ENCODE data around the gene P4HB. TPM values are rescaled to one million over a fixed set of nuclear protein-coding genes. Genes with fewer than 3 reads are reported as not detected.

P4HB gene
- total RNA-seq, 1 donor from 2014 or later: 208 TPM

GRCh38 chr17:81898029-81898866, 37.9 kb upstream of the P4HB start:
- DNase-seq: no peak

GRCh38 chr17:81895400-81895799, 35.1 kb upstream of the P4HB start:
- DNase-seq: no peak

- no peak for DNase-seq
Observed at GRCh38 chr17:81891303-81891552, 30.9 kb upstream of the P4HB start.

- no peak for DNase-seq
Observed at GRCh38 chr17:81890447-81891302, 30.3 kb upstream of the P4HB start.

GRCh38 chr17:81889602-81890001, 29.3 kb upstream of the P4HB start:
- no peak for DNase-seq

DNA sequence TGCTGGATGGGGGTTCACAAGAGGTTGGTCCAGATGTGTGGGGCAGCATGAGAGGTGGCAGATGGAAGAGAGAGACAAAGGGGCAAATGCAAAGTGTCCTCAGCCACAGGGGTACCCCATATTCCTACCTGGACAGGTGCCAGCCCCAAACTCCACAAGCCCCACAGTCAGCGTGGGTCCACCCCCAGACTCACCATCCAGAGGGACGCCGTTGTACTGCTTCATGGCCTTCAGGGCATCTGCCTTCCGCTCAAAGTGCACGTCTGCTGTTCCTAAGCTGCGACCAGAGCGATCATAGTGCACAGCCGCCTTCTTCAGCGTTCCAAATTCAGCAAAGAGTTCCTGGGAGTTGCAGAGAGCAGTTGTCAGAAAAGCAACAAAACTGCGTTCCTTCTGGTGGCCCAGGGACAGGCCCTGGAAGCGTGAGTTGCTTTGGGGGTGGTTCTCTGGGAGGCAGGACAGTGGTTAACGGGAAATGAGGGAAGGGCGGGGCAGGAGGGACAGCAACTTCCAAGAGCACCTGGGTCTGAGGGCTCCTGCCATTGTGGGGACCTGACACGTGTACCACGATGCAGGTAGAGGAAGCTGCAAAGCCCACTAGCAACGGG, 28.8 kb upstream of the P4HB start:
- DNase-seq: no peak

GRCh38 chr17:81888105-81888987, 28.0 kb upstream of the P4HB start:
- no peak for DNase-seq

- no peak for DNase-seq
Observed at GRCh38 chr17:81885869-81886548, 25.7 kb upstream of the P4HB start.

GRCh38 chr17:81885454-81885853, 25.1 kb upstream of the P4HB start:
- no peak for DNase-seq

- DNase-seq: no peak
Observed at GRCh38 chr17:81884968-81885367, 24.6 kb upstream of the P4HB start.

GRCh38 chr17:81884520-81884919, 24.2 kb upstream of the P4HB start:
- DNase-seq: no peak

GRCh38 chr17:81879121-81879520, 18.8 kb upstream of the P4HB start:
- no peak for DNase-seq

- DNase-seq: no peak
Observed at GRCh38 chr17:81878294-81878693, 18.0 kb upstream of the P4HB start.

- DNase-seq: no peak
Observed at GRCh38 chr17:81877569-81877968, 17.2 kb upstream of the P4HB start.

DNA sequence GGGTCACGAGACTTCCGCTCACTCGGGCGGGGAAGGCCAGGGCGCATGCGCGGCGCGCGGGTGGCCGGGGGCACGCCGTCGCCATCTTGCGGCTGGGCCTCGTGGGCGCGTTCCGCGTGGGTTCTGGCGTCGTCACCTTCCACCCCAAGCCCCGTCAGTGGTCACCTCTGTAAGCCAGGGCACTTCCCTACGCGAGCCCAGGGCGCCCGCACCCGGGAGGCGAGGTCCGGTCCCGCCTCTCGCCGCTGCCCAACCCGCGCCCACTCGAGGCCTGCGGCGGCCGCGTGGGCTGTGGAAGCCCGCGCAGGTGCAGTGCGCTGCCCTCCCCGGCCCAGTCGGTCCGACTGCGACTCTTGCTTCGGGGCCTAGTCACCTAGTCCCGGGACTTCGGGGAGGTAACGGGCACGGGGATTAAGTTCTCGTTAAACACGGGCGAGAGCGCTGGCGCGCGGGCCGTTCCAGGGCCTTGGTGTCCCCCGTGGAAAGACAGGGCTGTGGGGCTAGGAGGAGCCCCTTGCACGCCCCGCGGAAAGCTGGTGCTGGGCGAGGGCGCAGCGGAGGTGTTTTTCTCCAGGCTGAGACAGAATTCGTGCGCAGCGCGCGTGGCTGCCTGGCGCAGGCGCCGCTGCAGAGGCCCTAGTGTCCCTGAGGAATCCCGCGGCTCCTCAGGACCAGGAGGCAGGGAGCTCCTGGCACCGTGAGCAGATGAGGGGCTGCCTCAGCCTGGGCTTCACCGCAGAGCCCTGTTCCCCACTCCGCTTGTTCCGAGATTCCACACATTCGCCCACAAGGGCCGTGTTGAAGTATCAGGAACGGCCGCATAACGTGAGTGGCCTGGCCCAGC, 11.3 kb upstream of the P4HB start:
- peak; percentile 77 for DNase-seq

DNA sequence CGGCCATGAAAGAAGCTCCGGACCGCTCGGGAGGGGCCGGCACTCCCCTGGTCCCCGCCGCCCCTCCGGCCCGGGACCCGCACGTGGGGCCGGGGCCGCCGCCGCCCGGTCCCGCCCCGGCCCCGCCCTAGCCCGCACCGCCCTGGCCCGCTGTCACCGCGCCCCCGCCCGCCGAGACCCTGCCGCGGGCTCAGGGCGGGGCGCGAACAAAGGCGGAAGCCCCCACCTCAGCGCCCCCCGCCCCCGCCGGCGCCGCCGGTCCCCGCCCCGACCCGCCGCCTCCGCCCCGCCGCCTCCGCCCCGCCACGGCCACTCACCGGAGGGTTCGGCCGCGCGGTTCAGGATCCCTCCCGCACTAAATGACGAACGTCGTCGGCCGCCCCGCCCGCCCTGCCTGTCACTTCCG, 10.6 kb upstream of the P4HB start, which contains the start of gene ARHGDIA:
TSS of gene ARHGDIA (minus strand) at position 357 of the 406 bp plus-strand sequence. CDS start 1,407 bp downstream, outside the sequence.
- DNase-seq: no peak

DNA sequence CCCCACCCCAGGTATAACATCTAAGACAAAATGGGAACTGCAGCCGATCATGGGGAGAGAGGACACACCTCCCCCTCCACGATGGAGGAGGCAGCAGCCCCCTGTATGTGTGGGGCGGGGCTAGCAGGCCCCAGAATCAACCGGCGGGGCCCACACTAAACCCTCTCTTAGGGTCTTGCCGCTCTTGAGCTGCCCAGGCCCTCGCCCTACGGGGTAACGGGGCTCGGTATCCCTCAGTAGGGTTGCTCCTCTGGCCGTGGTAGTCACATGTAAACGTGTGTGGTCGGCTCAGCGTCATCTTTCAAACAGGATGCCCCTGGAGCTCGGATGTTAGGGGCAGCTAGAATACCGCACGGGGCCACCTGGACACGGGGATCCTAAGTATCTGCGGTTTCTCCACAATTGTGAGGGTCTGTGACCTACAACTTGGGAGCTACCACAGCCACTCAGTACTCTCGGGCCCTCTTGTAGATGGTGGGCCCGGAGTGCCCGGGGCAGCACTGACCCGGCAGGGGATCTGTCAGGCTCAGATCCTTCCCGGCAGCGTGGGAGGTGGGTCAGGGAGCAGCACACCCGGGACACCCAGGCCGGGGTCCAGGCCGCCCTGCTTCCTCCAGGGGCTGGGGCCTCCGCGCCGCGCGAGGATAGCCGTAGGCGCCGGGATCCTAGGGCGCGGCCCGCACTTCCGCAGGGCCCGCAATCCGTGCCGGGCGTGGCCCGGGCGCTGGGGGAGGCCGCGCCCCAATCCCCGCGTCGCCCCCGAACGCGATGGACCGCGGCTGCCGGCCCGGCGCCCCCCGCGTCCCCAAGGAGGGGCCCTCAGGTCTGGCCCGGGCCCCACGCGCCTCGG, 10.0 kb upstream of the P4HB start:
- no peak for DNase-seq

DNA sequence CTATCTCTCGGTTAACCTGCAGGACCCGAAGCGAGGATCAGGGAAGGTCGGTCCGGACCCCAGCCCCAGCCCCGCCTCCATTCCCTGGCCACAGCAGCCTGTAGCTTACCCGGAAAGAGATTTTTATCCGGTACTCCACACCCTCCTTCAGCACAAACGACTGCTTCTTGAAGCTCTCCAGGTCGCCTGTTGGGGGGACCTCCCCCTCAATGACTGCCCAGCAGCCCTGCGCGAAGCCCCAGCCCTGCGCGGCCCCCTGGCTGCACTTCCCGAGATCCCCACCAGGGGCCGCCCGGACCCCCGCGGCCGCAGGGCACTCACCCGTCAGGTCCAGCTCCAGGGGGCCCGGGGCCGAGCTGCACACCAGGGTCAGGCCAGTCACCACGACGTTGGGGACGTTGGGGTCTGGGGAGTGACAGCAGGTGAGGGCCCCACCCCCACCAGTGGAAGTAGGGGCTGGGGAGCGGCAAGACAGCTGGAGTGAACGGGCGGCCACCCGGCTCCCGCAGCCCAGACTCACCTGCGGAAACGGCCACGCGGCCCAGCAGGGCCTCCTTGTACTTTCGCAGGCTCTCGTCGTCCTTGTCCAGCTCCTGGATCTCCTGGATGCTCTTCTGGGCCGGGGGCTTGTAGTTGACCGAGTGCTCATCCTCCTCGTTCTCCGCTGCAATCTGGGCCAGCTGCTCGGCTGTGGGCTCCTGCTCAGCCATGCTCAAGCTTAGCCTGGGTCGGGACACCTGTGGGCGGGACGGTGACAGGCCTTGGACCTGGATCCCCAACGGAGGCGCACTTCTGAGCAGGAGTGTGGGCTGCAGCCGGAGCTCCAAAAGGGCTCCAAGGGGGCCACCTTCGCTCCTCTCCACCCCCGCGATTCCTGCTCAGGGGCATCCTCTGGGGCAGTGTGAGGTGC, 9.1 kb upstream of the P4HB start:
- no peak for DNase-seq
